Measurements from ENCODE around the gene SSRP1. TPM values are rescaled to one million over a fixed set of nuclear protein-coding genes. Genes with fewer than 3 reads are reported as not detected.

SSRP1 gene
- total and polyA plus RNA-seq, 9 of the 15 experiments (the other 6 are each of a cell fraction or from before 2014, with no cell fraction given), result 91.1 to 416 (median 245) TPM

GRCh38 chr11:57324886-57325734 lies 10.6 kb downstream of the SSRP1 start, which contains the start of gene TNKS1BP1 (continued):
- TF ChIP-seq SIX5 (IDR thresholded peaks at IDR 0.05; ENCODE audit: borderline replicate concordance in 1 of 2, insufficient read depth in 1 of 2, low read depth in 1 of 2, low read length in 2 of 2) (no peak), PTBP1 (IDR thresholded peaks at IDR 0.05; ENCODE audit: low read depth, low read length) (no peak), MLX (CRISPR knock-in tag; conservative IDR thresholded peaks at IDR 0.05) (no peak), BCL6 (CRISPR knock-in tag; IDR thresholded peaks at IDR 0.05) (no peak), BMI1 (IDR thresholded peaks at IDR 0.05; ENCODE audit: low read length) (no peak), ZBTB1 (CRISPR knock-in tag; IDR thresholded peaks at IDR 0.05; ENCODE audit: borderline replicate concordance, low read depth) (peak; percentile 88), ZNF197 (CRISPR knock-in tag; IDR thresholded peaks at IDR 0.05; ENCODE audit: low read depth) (no peak), NONO (IDR thresholded peaks at IDR 0.05; ENCODE audit: low read depth in 2 of 2, low read length in 1 of 2) (0 out of 4 replicates have a peak, but pooled peaks of 1 of the 2 experiments have one; percentile 34), DNMT1 (IDR thresholded peaks at IDR 0.05) (no peak), NRF1 (conservative IDR thresholded peaks at IDR 0.05 in 1 of 2, IDR thresholded peaks at IDR 0.05 in 1 of 2) (peak; percentile 78 to 81), ATF7 (IDR thresholded peaks at IDR 0.05) (peak; percentile 96), ZNF239 (CRISPR knock-in tag; IDR thresholded peaks at IDR 0.05) (no peak), NR2C2 (CRISPR knock-in tag; IDR thresholded peaks at IDR 0.05) (no peak), NR2C2 (tag; IDR thresholded peaks at IDR 0.05) (no peak), ZNF408 (CRISPR knock-in tag; IDR thresholded peaks at IDR 0.05; ENCODE audit: low read depth) (no peak), TARDBP (IDR thresholded peaks at IDR 0.05) (peak; percentile 43; the same call in 1 of the 2 replicates), MED1 (CRISPR knock-in tag; IDR thresholded peaks at IDR 0.05; ENCODE audit: borderline replicate concordance) (no peak), SMARCB1 (IDR thresholded peaks at IDR 0.05; ENCODE audit: insufficient read length, low read depth) (no peak), TAF7 (tag; IDR thresholded peaks at IDR 0.05) (peak; percentile 86), SFPQ (IDR thresholded peaks at IDR 0.05; ENCODE audit: low read depth, low read length) (no peak), HMG20B (CRISPR knock-in tag; IDR thresholded peaks at IDR 0.05) (no peak), CC2D1A (IDR thresholded peaks at IDR 0.05) (no peak), CREB5 (CRISPR knock-in tag; IDR thresholded peaks at IDR 0.05) (no peak), ETV5 (CRISPR knock-in tag; IDR thresholded peaks at IDR 0.05; ENCODE audit: low read depth) (no peak), POLR2B (IDR thresholded peaks at IDR 0.05; ENCODE audit: low read depth, partially characterized antibody) (peak; percentile 84), ESRRA (IDR thresholded peaks at IDR 0.05; ENCODE audit: borderline replicate concordance, low read depth) (peak; percentile 51; the same call in 1 of the 2 replicates)

Data from K562 (cell line).